Hypothalamus (tissue), 51 donors: ENCODE data around the gene DYNC2I2.

Experiments used
- DNase-seq, 51 donors: peaks; one replicate each; lab custom pipeline; 2025; lab: John Stamatoyannopoulos, UW

DYNC2I2 gene

DNA sequence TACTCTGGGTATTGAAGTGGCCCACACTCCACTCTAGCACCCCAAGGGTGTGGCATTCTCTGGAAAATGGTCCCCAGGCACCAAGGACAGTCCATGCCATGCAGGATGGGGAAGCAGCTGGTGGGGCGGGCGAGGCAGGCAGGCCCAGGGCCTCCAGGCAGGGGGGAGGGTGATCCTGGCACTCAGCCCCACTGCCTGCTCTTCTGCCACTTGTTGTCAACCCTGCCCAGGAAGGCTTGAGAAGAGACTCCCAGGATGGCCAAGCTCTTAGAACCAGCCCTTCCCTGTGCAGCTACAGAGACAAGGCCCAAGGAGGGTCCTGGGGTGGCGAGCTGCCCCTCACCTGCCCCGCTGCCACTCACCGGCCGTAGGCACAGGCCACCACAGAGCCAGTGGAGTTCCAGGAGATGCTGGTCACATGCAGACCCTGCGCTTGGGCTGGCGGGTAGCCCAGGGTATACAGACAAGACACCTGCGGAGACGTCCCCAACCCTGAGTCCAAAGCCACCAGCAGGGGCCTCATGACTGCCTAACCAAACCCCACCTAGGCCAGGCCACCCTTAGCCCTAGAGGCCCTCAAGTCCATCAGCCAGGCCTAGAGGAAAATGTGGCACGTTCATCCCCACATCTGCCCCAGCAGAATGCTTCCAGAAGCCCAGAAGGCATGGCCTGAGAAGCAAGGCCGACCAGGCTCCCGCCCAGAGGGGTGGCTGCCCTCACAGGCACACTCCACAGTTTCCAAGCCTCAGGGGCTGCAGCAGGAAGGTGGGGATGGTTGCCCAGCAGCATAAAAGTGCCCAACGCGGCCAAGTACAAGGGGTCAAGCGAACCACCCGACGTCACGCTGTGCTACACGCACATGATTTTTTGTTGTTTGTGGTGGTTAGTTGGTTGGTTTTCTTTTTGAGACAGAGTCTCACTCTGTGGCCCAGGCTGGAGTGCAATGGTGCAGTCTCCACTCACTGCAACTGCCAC is 19.8 kb downstream of the DYNC2I2 start:
- peak in 1 of 51 donors; percentile 9 for DNase-seq

DNA sequence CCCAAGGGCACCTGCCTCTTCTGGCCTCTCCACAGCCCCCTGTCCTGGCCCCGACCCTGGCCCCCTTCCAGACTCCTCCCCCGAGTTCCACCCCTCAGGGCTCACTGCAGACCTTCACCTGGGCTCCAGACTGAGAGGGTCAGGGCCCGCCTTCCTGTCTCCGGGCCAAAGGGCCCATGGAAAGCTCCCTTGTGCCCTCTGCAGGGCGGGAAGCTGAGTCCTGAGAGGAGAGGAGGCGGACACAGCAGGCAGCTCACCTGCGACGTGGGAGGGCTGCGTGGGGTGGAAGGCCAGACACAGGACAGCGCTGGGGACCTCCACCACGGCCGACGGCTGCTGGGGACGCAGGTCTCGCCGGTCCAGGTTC is 20.6 kb downstream of the DYNC2I2 start:
- no peak for DNase-seq

DNA sequence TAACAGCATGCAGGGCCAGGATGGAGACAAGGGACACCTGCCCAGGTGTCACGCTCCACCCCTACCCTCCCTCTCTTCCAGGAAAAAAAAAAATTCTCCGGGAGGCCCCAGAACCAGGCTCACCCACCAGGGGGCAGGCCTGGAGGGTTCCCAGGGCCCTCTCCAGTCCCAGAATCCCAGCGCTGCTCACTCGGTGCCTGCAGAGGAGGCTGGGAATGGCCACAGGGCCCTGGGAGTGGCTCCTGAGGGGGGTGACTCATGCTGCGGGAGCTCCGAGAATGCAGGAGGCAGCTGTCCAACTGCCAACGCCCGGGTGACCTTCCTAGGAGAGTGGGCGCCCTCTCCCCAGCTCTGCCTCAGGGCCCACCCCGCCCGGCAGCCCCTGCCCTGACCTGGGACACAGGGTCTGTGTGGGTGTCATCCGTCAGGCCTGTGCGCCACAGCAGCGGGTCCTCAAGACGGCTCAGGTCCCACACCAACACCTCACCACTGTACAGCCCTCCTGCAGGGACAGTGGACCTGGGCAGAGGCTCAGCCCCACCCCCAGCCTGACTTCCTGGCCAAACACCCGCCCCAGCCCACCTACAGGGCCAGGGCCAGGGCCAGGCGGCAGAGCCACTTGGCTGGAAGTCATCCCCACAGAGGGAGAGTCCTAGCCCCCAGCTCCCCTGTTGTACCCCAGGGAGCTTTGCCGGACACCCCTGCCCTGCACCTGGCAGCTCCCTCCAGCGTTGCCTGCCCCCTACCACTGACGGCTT is 21.2 kb downstream of the DYNC2I2 start:
- DNase-seq = peak in 6 of 51 donors; percentile 15 to 56 (median 26)

DNA sequence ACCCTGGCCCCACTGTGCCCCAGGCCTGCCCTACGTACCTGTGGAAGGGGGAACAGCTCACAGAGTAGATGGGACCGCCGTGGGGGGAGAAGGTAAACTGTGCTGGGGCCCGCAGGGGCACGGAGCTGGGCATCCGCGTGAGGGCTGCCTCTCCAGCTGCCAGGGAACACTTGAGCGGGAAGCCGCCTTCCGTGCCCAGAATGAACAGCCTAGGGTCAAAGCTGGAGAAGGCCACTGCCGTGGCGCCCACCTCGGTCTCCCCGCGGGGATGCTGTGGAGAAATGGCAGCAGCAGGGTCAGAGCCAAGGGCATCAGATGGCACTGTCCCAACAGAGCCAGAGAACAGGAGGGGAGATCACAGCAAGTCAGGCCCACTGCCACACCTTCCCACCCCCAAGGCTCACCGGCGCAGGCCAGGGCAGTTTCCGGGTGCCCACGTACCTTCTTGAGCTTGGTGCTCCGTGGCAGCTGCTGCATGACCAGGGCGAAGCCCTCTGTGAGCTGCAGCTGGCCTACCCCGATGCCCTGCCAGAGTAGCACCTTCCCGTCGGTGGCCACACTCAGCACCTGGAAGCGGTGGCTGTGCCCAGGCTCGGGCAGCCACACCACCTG is 21.9 kb downstream of the DYNC2I2 start:
- DNase-seq = no peak

DNA sequence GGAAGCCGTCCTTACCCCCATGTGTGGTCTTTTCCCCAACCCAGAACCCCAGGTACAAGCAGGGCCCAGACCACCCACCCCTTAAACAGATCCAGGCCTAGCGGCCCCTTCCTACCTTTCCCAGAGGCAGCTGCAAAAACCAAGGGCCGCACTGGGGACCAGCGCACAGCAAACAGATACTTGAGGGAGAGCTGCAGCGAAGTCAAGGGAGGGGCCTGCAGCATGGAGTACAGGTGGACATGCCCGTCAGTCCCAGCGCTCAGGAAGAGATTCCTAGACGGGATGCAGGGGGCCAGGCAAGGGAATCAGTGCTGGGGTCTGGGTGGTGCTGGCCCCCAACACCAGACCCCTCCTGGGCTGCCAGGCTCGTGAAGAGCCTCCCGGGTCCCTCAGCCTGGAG is 22.5 kb downstream of the DYNC2I2 start:
- no peak for DNase-seq

DNA sequence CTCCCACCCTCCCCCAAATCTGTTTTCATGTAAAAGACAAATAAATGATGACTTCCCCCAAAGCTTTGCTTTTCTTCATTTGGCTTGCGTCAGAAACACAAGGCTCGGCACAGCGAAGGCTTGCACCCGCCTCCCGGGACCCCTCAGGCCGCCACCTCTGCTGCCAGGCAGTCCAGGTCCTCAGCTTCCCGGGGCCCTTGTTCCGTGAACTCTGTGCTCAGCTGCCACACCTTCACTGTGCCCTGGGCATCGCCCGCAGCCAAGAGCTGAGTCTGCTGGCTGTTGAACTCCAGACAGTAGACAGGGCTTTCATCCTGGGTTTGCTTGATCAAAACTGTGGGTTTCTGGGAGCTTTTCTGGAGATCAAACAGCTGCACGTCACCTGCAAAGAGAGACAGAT is 23.0 kb downstream of the DYNC2I2 start:
- DNase-seq = no peak

DNA sequence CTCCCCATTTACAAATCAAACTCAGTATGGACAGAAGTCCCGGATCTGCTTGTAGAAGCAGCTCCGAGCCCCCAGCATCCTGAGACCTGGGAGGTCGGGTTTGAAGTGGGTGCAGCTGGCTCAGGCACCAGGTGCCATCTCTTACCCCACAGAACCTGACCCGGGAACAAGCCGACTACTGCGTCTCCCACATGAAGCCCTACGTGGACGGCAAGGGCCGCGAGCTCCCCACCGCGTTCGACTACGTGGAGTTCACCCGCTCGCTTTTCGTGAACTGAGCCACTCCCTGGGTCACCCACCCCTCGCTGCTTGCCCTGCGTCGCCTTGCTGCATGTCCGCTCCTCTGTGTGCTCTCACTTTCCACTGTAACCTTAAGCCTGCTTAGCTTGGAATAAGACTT is 23.6 kb downstream of the DYNC2I2 start:
- DNase-seq = no peak

DNA sequence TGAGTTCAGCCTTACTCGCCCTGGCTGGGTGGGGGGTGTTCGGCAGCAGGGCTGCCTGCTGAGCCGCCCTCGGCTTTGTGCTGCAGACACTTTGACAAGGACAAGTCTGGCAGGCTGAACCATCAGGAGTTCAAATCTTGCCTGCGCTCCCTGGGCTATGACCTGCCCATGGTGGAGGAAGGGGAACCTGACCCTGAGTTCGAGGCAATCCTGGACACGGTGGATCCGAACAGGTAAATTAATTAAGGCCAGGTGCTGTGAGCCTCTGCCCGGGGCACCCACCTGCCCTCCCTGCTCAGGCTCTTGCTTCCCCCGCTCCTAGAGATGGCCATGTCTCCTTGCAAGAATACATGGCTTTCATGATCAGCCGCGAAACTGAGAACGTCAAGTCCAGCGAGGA is 24.2 kb downstream of the DYNC2I2 start:
- DNase-seq = no peak

DNA sequence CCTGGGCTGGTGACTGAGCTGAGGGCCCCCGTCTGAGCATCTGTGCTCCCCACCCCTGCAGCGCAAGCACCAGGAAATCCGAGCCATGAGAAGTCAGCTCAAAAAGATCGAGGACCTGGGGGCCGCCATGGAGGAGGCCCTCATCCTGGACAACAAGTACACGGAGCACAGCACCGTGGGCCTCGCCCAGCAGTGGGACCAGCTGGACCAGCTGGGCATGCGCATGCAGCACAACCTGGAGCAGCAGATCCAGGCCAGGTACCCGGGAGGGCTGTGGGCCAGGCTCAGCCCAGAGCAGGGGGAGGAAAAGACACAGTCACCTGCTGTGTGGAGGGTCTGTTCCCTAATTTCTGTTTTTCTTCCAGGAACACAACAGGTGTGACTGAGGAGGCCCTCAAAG is 24.6 kb downstream of the DYNC2I2 start:
- no peak for DNase-seq

DNA sequence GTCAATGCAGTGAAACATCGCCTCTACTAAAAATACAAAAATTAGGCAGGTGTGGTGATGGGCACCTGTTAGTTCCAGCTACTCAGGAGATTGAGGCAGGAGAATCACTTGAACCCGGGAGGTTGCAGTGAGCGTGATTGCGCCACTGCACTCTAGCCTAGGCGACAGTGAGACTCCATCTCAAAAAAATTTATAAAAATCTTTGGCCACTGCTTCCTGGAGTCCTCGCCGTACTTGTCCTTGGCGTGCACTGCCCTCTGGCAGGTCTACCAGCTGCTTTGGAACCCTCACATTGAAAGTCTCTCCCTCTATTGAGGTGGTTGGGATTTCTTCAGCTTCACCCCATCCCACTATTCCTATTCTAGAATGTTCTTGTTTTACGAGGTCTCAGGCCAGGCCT is 25.0 kb downstream of the DYNC2I2 start:
- DNase-seq = no peak

DNA sequence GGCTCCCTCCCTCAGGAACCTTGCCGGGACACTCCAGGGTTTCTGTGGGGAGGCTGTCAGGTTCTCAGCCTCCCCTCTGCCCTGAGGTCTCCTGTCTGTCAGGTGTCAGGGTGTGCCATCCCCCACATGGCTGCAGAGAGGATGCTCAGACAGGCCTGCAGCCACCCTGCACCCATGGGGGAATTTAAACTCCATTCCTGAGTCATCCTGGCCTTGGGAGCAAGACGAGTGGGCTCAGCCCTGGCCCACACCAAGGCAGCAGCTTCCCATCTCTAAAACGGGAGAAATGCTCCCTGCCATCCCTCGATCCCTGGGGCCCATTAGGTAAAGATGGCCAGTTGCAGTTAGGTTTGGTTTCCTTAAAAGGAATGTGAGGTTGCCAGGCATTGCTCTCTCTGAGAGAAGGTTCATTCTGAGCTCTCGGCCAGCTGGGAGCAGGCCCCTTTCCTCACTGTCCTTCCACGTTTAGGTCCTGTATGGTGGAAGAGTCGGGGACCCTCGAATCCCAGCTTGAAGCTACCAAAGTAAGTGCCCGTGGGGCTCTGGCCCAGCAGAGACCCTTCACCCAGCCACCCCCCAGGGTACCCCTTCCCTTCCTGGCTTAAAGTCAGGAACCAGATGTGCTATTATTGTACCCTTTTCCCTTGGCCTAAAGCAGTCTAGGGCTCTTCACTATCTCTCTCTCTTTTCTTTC is 26.6 kb downstream of the DYNC2I2 start:
- no peak for DNase-seq

DNA sequence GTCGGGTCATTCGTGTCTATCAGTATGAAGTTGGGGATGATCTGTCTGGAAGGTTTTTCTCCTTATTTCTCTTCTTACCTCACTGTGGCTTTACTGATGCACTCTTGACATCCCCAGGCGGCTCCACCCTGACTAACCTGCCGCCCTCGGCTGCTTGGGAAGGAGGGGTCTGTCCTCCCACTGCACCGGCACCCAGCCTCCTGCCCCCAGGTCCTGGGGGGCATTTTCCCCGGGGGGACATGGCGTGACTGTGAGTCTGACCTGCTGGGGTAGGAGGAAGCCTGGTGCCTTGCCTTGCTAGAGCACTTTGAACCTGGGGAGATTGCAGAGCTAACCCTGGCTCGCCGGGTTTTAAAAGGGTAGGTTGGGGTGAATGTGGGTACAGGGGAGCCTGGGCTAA is 27.5 kb downstream of the DYNC2I2 start:
- no peak for DNase-seq

DNA sequence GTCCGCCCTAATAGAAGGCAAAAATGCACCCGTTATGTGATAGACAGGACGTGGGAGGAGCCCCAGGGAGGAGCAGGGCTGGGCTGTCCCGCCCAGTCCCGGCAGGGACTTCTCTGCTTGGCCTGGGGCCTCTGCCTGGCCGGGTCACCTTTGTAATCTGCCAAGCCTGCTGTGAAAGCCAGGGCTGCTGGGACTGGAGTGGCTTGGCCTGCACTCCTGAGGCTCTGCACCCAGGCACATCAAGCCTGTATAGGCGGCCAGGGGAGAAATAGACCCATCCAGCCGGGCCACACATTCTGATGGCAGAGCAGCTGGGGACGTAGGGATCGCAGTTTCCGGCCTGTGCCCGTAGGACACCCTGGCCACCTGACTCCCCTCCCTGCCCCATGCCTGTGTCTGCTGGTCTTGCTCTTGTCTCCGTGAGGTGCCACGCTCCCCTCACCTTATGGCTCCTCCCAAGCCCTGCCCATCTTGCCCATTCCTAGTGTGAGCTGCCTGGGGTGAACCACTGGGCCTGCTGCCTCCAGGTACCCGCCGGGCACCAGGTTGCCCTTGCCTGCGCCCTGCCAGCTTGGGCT is 28.1 kb downstream of the DYNC2I2 start:
- peak in 27 of 51 donors; percentile 14 to 75 (median 40) for DNase-seq

DNA sequence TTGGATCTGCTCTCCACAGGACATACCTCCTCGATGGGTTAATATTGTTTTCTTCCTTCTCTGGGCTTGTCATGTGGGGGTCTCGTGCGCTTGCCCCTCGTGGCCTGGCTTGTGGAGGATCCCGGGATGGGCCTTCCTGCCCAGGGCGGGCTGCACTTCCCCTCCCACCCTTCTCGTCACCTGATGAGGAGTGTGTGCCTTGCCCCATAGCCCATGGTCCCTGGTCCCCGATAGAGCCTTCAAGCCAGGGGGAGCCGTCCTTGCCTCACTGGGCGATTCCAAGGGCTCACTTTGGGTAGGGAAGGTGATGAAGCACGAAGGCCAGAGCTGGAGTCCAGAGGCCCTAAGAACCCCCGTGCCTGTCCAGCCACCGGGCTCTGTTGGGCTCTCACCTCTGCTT is 28.7 kb downstream of the DYNC2I2 start:
- no peak for DNase-seq

DNA sequence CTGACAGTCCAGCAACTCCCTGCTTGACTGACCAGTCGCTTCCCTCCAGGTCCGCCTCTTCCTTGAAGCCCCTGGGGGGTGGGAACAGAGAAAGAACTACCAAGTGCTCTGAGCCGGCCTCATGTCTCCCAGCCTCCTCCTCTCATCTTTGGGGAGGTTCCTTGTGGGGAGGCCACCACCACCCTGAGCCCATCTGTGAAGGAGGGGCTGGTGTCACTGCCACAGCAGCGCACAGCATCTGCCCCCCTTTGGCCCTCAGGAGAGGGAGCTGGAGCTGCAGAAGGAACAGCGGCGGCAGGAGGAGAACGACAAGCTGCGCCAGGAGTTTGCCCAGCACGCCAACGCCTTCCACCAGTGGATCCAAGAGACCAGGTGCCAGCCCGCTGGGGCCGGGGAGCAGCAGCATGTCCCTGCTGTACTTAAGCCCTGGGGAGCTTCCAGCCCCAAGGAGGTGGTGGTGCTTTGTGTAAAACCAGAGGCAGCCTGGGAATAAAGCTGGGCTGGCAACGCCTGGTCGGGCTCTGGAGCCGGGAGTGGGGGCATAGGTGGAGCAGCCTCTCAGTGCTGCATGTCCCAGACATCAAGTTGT is 29.4 kb downstream of the DYNC2I2 start:
- DNase-seq = peak in 13 of 51 donors; percentile 17 to 65 (median 42)

DNA sequence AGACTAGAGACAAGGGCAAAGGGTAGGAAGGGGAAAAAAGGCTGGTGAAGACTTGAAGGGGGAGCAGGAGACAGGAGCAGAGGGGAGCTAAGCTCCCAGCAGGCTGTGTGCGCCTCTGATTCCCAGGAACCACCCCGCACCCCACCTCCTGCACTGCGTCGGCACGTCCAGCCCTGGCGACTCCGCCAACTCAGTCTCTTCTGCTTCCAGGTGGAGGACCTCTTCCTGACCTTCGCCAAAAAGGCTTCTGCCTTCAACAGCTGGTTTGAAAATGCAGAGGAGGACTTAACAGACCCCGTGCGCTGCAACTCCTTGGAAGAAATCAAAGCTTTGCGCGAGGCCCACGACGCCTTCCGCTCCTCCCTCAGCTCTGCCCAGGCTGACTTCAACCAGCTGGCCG is 30.5 kb downstream of the DYNC2I2 start:
- no peak for DNase-seq

DNA sequence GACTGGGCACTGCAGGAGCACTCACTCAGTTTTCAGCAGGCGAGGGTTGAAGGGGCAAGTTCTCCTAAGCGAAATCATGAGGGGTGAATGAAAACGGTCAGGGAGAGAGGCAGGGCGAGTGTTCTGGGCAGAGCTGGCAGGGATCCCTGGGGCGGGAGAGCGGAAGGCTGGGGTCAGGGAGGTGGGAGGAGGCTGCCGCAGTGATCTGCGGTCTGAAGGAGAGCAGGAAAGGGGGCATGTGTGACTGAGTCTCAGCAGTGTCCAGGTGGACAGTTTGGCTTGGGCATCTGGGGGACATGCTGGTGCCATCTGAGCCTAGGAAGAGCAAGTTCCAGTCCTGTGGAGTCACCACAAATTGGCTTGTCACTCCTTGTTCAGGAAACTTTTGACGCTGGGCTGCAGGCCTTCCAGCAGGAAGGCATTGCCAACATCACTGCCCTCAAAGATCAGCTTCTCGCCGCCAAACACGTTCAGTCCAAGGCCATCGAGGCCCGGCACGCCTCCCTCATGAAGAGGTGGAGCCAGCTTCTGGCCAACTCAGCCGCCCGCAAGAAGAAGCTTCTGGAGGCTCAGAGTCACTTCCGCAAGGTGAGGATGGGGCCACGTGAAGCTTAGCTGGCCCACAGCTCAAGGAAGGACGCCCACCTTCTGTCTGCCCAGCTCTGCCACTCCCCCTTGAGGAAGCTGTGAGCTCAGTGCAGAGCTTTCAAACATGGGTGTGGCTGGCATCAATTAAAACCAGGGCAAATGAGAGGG is 31.1 kb downstream of the DYNC2I2 start:
- DNase-seq = no peak

DNA sequence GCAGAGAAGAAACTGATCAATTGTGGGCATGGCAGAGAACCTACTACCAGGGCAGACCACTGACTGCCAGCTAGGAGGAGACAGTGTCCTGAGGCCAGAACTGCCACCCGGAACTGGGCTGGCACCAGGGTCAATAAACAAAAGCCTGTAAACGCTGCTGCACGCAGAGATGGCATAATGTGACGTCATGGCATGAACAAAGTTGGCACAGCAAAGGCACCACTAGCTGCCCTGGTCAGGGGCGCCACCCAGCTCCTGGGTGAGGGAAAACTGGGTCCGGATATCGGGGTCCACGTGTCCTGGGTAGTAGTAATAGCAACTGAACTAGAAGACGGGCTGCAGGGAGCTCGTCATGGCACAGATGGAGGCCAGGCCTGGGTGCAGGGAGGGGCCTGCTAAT is 32.1 kb downstream of the DYNC2I2 start:
- DNase-seq = no peak

DNA sequence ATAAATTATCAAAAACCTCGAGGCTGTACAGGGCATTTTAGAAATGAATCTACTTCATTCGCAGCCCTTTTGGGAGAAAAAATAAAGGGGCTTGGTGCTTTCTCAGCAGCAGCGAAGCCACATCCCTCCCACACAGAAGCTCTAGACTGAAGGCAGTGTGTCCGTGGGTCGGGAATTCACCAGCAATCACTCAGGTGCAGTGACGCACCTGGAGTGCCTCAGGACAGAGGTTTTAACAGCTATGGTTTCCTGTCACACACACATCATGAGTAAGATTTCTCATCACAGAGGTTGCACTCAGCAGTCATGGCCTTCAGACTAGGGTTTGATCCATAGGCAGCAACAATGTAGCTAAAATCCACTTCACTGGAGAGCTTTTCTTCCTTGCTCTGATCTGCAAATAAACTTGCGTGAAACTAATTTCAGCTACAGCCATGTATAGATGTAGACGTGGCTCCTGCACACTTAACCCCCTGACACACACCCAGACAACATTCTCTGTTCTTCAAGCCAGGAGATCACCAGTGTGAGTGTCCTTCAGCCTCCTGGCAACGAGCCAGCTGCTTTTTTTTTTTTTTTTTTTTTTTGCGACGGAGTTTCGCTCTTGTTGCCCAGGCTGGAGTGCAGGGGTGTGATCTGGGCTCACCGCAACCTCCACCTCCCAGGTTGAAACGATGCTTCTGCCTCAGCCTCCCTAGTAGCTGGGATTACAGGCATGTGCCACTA is 34.8 kb downstream of the DYNC2I2 start:
- DNase-seq = no peak
